Glutamatergic neuron (in vitro differentiated cells): ENCODE results near the gene LGALS3BP. TPM values are rescaled to one million over a fixed set of nuclear protein-coding genes. Genes with fewer than 3 reads are reported as not detected.

Experiments
- DNase-seq: peaks from one replicate; pipeline ENCODE4 v3.0.0; 2022
- H3K27ac Mint-ChIP-seq: one replicate; pipeline ENCODE4 v1.8.0; 2020; ENCODE audit warnings: mild to moderate bottlenecking, mixed read lengths, inconsistent platforms; ENCODE audit not compliant: unreplicated experiment
- H3K27me3 Mint-ChIP-seq: one replicate; pipeline ENCODE4 v1.8.0; 2020; ENCODE audit warnings: mild to moderate bottlenecking, moderate library complexity, mixed read lengths, inconsistent platforms; ENCODE audit not compliant: unreplicated experiment
- H3K36me3 Mint-ChIP-seq: one replicate; pipeline ENCODE4 v1.8.0; 2020; ENCODE audit warnings: mild to moderate bottlenecking, mixed read lengths, inconsistent platforms; ENCODE audit not compliant: unreplicated experiment
- H3K4me1 Mint-ChIP-seq: one replicate; pipeline ENCODE4 v1.8.0; 2020; ENCODE audit warnings: mild to moderate bottlenecking, low read depth, mixed read lengths, inconsistent platforms; ENCODE audit not compliant: unreplicated experiment
- H3K4me3 Mint-ChIP-seq: one replicate; pipeline ENCODE4 v1.8.0; 2020; ENCODE audit warnings: mild to moderate bottlenecking, mixed read lengths, inconsistent platforms; ENCODE audit not compliant: unreplicated experiment
- H3K9me3 Mint-ChIP-seq: one replicate; pipeline ENCODE4 v1.8.0; 2020; ENCODE audit warnings: mild to moderate bottlenecking, moderate library complexity, mixed read lengths, inconsistent platforms; ENCODE audit not compliant: unreplicated experiment
- total RNA-seq: library from RNA; stranded (reverse); fragmentation: NEBNext Ultra II Directional; extraction: Animal tissue kit (Norgen Biotek cat#: 25700); gene quantifications from one replicate; pipeline ENCODE4 v1.2.1, GENCODE V29; 2021; ENCODE audit not compliant: unreplicated experiment
- TF ChIP-seq, protein P1 (sequence below): fragments of 200-600 bp; sonication (generic); IDR thresholded peaks from one replicate; pipeline ENCODE4 v1.5.0; 2021; ENCODE audit not compliant: partially characterized antibody, unreplicated experiment

Gene LGALS3BP
- total RNA-seq, 1 donor from 2014 or later = 30.3 TPM

DNA sequence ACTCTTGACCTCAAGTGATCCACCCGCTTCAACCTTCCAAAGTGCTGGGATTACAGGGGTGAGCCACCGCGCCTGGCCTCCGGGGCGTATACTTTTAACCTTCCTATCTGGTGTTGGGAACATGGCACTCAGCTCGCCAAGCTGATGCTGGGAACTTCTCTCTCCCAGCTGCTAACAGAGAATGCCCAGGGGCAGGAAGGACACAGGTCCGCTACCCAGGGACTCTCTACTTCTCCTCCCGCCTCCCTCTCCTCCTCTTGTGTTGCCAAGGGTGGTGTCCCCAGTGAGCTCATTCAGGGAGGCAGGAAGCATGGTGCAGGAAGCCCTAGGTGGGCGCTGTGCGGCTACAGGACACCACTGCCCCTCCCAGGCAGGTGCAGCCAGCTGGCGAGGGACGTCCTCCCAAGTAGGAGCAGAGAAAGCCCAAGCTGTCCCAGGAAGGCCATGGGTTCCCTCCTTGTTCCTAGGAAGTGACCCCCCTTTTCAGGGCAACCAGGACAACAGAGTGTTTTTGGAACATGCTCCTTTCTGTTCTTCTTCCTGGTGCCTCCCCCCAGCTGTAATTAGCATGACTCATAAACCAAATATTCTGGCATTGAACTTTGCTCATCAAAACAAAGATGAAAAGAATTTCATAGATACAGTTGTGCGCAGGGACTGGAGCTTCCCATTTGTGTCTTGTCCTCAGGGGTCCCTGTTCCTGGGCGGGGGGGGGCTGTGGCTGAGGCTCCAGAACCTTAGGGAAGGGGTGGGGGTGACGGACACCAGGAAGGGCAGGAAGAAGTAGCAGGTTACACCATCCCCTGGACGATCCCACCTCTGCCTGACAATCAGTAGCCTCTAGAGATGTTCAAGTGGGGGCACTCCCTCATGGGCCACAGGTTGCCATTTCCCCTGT, 46.9 kb upstream of the LGALS3BP start:
- peaks cover 18% of the 10 kb centered on the region for H3K27me3 Mint-ChIP-seq
- H3K36me3 Mint-ChIP-seq = no peaks in the 10 kb centered on the region
- no peak overlapping the region for H3K4me3 Mint-ChIP-seq

DNA sequence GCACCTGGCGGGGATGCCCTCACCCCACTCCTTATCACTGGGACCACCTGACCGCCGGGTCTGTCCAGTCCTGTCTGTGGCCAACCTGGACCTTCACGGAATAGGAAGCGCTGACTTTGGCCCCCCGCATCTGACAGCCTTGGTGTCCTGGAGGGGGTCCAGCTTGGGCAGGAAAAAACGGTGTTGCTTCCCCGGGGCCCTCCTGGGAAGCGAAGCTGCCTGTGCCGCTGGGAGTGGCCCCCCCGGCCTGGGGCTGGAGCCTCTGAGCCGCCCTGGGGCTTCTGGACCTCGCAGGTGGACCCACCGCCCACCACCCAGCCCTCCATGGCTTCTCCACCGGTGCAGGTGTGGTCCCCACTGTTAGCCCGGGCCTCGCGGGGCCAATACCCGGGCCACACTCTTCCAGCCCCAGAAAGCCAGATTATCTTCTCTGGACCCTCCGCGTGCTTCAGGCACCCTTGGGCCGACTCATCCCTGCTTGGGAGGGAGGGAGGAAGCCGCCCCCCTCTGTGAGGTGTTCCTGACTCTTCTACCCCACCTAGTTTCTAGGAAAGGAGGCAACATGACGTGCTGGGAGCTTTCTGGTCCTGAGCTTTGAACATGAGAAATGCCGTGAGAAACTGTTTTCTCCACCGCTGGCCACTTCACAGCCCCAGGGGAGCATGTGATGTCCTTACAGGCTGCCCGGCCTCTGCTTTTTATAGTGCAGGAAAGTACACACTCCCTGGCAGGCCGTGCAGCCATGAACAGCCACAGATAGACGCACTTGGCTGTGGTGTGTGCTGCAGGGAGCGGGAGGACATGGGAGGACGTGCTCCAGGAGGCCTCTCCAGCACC, 45.4 kb upstream of the LGALS3BP start:
- Mint-ChIP-seq H3K4me3 (peak overlapping the region; percentile 78), H3K9me3 (peaks cover 4% of the 10 kb centered on the region), H3K27me3 (peaks cover 27% of the 10 kb centered on the region), H3K4me1 (peaks cover 6% of the 10 kb centered on the region), H3K36me3 (no peaks in the 10 kb centered on the region), H3K27ac (no peak overlapping the region)
- no peak for DNase-seq
- TF ChIP-seq, protein P1, sequence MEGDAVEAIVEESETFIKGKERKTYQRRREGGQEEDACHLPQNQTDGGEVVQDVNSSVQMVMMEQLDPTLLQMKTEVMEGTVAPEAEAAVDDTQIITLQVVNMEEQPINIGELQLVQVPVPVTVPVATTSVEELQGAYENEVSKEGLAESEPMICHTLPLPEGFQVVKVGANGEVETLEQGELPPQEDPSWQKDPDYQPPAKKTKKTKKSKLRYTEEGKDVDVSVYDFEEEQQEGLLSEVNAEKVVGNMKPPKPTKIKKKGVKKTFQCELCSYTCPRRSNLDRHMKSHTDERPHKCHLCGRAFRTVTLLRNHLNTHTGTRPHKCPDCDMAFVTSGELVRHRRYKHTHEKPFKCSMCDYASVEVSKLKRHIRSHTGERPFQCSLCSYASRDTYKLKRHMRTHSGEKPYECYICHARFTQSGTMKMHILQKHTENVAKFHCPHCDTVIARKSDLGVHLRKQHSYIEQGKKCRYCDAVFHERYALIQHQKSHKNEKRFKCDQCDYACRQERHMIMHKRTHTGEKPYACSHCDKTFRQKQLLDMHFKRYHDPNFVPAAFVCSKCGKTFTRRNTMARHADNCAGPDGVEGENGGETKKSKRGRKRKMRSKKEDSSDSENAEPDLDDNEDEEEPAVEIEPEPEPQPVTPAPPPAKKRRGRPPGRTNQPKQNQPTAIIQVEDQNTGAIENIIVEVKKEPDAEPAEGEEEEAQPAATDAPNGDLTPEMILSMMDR = no peak

More for the DNA sequence above, 46.9 kb upstream of the LGALS3BP start:
- TF ChIP-seq, protein P1 = no peak
- Mint-ChIP-seq H3K27ac (no peak overlapping the region), H3K9me3 (peaks cover 5% of the 10 kb centered on the region), H3K4me1 (peaks cover 6% of the 10 kb centered on the region)
- no peak for DNase-seq

DNA sequence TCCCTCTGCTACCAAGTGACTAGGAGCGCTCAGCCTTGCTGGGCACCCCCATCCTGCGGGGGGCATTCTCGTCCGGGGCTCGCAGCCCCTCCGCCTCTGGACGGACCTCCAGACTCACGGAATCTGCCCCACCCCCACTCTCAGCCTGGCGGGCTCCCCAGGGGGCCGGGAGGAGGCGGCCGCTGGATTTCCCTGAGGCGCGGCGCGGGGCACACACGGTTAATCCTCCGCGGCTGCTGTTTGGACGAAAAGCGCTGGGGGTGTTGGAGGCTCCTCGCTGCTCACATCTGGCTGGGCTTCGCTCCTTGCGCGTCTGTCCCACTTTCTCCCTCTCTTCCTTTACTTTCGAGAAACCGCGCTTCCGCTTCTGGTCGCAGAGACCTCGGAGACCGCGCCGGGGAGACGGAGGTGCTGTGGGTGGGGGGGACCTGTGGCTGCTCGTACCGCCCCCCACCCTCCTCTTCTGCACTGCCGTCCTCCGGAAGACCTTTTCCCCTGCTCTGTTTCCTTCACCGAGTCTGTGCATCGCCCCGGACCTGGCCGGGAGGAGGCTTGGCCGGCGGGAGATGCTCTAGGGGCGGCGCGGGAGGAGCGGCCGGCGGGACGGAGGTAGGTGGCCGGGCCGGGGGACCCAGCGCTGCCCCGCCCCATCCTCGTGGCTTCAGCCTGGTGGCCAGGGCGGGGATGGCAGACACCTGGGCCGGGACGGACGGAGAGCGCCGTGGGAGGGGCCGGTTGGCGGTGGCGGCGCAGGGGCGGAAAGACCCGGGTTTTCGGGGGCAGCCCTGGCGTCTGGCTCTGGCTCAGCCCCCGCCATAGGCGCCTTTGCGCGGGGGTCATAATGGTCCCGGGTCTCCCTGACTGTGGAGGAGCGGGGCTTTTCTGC, 44.4 kb upstream of the LGALS3BP start, which contains the start of gene C1QTNF1:
C1QTNF1 (plus strand) TSS at position 284 of the 886 bp plus-strand sequence. CDS start 19,800 bp downstream, outside the sequence.
- no peak within 1 kb of the TSS for H3K27ac Mint-ChIP-seq
- H3K27me3 Mint-ChIP-seq = peaks cover 27% of the 10 kb centered on the region
- peaks cover 4% of the 10 kb centered on the region for H3K9me3 Mint-ChIP-seq
- H3K4me3 Mint-ChIP-seq = peak within 1 kb of the TSS; percentile 88
- H3K36me3 Mint-ChIP-seq = no peaks in the 10 kb centered on the region
- TF ChIP-seq, protein P1 = peak; percentile 72
- peak; percentile 61 for DNase-seq
- H3K4me1 Mint-ChIP-seq = peaks cover 6% of the 10 kb centered on the region

DNA sequence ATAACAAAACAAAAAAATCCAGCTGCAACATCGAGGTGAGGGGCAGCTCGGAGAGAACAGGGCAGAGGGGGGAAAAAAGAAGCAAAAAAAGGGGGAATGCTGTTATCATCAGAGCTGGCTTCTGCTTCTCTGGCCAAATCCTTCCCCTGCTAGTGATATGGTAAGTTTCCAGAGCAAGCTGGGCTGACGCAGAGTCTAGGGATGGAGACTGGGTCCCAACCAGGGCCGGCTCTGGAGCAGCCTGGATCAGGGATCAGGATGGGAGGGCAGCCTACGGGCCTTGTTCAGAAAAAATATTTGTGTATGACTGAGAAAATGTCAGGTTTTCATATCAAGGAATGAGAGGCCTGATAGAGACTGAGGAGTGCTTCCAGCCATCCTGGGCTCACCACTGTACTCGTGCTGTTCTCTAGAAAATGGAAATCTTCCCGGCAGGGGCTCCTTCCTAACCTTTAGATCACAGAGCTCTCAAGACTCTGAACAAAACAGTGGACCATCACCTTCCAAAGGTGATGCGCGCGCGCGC, 43.5 kb upstream of the LGALS3BP start:
- Mint-ChIP-seq H3K27ac (no peak overlapping the region), H3K36me3 (no peaks in the 10 kb centered on the region), H3K4me3 (peak overlapping the region; percentile 43), H3K9me3 (peaks cover 4% of the 10 kb centered on the region), H3K4me1 (peaks cover 6% of the 10 kb centered on the region), H3K27me3 (peaks cover 27% of the 10 kb centered on the region)
- no peak for DNase-seq
- TF ChIP-seq, protein P1 = no peak
